Astrocyte (in vitro differentiated cells and primary cell): ENCODE measurements around the gene TKT.

Experiments used
- EZH2 ChIP-seq: IDR thresholded peaks from 2 replicates; pipeline ENCODE4 v1.6.1; 2012; ENCODE audit warnings: mild to moderate bottlenecking, low read length, inconsistent platforms; ENCODE audit not compliant: insufficient read depth
- TF ChIP-seq, protein P1 (sequence below): IDR thresholded peaks from 2 replicates; pipeline ENCODE4 v1.5.1; 2011; ENCODE audit warnings: low read depth, mild to moderate bottlenecking, inconsistent platforms, low read length, moderate library complexity; ENCODE audit not compliant: insufficient read depth

DNA sequence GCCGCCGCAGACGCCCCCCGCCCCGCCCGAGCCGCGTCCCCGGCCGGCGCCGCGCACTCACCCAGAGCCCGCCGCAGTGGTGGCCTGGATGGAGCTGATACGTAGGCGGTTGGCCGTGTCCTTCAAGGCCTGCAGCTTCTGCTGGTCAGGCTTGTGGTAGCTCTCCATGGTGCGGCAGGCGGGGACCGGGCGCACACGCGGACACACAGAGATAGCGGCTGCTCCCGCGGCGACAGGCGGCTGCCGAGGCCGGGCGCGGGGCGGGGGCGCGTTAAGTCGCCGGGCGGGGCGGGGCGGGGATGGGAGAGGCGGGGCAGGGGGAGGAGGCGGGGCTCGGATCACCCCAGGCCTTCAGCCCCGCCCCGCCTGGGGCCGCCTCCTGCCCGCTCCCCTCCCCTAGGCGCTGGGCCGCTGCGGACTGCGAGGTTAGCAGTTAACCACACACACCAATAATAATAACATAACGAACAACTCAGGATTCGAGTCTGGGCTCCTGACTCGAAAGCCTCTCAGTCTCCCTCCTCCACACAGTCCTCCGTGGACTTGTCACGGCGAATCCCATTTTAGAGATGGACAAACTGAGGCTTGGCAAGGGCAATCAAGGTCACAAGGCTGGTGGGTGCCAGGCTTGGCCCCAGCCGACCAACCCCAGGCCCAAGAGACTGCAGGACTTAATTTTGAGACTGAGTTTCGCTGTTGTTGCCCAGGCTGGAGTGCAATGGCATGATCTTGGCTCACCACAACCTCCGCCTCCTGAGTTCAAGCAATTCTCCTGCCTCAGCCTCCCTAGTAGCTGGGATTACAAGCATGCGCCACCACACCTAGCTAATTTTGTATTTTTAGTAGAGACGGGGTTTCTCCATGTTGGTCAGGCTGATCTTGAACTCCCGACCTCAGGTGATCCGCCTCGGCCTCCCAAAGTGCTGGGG is at the start of gene TKT:
- TF ChIP-seq, protein P1, sequence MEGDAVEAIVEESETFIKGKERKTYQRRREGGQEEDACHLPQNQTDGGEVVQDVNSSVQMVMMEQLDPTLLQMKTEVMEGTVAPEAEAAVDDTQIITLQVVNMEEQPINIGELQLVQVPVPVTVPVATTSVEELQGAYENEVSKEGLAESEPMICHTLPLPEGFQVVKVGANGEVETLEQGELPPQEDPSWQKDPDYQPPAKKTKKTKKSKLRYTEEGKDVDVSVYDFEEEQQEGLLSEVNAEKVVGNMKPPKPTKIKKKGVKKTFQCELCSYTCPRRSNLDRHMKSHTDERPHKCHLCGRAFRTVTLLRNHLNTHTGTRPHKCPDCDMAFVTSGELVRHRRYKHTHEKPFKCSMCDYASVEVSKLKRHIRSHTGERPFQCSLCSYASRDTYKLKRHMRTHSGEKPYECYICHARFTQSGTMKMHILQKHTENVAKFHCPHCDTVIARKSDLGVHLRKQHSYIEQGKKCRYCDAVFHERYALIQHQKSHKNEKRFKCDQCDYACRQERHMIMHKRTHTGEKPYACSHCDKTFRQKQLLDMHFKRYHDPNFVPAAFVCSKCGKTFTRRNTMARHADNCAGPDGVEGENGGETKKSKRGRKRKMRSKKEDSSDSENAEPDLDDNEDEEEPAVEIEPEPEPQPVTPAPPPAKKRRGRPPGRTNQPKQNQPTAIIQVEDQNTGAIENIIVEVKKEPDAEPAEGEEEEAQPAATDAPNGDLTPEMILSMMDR: no peak
- no peak for TF ChIP-seq EZH2
